ENCODE measurements around the gene SPOCK1.

SPOCK1 gene

DNA sequence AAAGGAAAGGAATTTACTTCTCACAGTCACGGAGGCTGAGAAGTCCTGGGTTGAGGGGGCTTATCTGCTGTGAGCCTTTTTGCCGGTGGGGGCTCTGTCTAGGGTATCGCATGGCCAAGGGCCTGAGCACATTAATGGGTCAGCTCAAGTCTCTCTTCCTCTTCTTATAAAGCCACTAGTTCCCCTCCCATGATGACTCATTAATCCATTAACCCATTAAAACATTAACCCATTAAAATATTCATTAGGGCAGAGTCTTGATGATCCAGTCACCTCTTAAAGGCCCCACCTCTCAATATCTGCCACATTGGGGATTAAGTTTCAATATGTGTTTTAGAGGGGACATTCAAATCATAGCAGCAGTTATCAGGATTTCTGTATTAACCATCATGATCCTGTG lies 406.3 kb downstream of the SPOCK1 start:
- no peak for DNase-seq

DNA sequence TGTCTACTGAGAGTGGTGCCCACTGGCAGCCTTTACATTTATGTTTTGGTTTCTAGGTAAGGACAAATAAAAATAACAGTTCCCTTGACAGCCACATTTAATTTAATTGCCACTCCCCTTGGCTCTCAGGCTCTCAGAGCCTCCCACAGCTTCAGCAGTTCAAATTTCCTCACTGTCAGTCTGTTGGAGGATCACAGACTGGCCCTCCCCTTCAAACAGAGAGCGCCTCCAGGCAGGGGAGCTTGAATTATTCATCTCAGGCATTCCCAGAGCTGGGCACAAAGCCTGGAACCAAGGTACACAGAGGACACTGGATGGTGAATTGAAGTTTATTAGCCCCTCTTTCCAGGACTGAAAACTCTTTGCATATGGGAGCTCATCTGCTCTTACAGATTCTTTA lies 407.7 kb downstream of the SPOCK1 start:
- no peak for DNase-seq

DNA sequence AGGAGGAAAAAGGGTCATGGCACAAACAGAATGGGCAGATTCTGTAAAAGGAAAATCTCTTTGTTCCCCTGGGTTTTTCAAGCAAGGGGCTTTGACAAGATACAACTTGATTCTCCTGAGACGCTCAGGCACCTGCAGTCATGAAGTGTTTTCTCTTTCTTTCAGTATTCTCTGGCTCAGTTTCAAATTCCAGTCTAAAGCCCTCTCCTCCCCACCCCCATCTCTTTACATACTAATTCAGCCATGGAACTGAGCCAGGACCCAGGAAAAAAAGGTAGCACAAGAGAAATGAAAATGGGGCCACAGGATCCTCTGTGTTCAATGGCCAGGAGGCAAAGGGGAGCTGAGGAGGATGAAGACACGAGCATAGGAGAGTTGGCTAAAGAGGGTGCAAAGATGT lies 408.4 kb downstream of the SPOCK1 start:
- DNase-seq, result peak; percentile 11

DNA sequence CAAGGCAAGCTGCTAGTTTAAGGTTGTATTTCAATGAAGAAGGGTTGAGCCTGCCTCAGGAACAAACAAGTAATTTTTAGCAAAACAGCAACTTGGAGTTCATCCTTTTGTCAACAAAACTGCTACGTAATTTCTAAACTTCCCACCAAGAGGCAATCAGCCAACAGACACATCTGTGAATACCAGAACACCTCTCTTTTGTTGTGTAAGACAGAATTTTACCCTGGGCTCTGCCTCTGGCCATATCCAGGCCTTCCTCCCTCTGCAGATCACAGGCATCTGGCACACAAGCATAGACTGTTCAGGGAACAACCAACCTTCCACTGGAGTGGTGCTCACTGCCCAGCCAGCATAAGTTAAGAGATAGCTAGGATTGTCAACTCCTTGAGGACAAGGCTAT lies 409.0 kb downstream of the SPOCK1 start:
- no peak for DNase-seq

DNA sequence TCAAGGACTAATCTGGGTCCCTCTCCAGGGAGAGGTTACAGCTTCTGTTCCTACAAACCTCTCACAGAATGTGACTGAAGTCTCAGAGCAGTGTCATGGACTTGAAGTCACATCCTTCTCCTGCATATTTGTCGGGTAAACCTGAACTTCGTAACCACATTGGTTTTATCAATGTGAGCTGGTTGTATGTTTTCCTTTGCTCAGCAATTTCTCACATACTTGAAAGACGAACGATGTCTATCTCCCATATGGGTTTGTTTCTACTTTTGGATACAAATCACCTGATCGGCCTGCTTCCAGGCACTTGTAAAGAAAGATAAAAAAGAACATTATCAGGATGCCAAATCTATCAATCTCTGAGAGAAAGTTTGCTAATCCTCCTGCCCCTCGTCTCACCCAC lies 411.0 kb downstream of the SPOCK1 start:
- no peak for DNase-seq

DNA sequence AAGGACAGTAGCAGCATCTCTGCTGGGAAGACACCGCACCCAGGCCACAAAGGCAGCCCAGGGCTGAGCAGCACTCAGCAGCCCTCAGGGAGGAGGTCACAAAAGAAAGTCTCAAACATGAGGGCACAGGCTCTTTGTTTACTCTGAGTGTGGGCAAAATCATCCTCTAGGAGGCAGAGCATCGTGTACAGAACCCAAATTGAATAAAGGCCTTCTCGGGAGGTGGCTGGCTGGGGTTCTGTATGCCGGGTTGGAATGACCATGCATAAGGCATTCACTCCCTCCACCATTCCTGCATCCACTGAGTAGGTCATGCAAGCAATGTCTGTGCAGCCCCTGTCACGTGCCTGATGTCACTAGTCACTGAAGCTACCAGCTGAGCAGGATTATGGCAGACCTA lies 412.8 kb downstream of the SPOCK1 start:
- no peak for DNase-seq

DNA sequence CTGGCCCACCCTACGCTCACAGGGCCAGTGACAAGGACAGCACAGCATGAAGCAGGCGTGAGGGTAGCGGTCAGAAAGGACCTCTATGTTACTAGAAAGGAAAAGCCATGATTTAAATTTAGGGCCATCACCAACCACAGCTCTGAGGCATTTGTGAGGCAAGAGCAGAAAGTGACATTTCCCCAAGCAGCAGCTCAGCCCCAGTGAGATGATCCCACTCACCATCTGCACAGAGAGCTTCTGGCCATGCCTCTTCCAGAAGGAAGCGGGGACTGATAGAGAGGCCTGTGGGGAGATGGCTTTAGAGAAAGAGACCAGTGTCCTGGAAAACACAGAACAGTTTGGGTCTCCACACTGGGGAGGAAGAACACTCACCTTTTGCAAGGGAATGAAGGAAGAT lies 413.9 kb downstream of the SPOCK1 start:
- DNase-seq, result no peak

DNA sequence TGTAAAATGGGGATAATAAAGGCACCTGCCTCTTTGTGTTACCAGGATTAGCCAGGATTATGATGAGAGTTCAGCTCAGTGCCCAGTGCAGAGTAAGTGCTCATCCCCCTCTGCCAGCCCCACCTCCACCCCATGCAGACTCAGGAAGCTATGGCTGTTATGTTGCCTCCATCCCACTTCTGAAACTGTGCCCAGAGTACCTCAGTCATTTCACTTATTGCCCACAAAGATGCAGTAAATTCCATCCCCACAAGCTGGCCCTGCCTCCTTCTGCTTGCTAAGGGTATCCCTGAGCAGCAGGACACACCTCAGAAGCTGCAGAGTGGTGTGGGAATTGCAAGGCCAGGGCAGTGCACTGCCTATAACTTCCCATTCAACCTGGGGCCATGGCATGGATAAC lies 415.1 kb downstream of the SPOCK1 start:
- no peak for DNase-seq

DNA sequence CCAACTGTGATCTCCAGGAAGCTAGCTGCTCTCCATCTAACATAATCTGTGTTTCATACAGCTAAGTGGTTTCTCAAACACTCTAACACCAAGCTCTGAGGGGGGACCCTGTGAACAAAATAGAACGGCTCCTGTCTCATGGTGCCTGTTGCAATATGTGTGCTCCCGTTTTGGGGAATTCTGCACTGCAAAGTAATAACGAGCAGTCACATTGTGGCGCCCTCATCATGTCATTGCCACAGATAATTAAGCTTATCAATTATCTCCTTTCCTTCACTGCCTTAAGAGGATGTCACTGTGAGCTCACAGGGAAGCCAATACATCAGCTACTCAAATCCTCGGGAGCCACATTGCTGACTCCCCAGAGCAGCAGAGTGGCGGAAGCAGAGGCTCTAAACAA lies 416.2 kb downstream of the SPOCK1 start:
- DNase-seq, result no peak

DNA sequence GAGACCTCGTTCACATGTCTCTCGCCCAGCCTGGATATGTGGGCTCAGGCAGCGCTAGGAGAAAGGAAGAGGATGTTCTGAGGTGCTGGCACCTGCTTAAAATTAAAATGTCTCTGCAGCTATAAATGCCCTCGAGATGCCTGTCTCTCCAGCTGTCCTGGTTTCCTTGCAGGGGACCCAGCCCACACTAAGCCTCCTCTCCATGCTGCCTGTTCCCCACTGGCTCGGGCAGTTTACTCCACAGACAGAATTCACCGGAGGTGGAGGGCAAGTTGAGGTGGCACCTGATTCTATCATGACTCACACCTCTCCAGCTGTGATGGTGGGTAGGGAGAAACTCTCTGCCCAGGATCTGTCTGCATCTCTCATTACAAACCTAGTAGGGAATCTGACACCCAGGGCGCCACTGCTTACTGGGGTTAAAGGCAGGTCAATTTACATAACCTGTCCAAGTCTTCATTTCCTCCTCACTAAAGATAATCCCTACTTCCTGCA lies 420.9 kb downstream of the SPOCK1 start:
- DNase-seq, result peak; percentile 81

DNA sequence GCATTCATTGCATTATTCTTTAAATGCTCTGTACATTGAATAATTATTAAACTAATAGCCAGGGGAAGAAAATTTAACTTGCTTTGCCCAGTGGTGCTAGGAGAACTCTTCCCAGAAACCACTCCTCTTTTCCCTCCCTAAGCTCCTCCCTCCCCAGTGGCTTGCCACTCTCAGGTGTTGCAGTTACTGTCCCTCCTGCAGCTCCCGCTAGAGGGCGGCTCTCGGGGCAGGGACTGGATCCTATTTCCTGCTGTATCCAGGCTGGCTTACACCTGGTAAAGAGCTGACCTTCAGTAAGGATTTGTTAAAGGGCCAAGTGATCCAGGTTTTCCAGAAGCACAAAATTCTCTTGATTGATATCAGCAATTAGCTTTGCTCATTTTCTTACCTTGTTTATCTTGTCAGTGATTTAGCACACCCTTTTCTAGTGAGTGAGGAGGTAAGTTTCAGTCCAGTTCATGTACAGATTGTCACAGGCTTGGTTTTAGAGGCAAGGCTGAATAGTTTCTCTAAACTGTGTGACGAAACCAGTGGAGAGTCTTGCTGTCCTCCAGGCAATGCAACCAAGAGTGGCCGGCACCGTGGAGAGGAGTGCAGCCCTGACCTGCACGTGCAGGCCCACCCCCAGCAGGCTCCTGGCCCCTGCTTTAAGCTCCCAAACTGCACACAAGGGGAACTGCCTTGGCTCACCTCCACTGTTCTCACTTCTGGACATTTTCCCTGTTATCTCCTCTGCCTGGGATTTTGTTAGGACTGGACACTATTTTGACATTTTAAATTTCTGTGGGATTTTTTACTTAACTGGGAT lies 423.8 kb downstream of the SPOCK1 start:
- peak; percentile 91 for DNase-seq

DNA sequence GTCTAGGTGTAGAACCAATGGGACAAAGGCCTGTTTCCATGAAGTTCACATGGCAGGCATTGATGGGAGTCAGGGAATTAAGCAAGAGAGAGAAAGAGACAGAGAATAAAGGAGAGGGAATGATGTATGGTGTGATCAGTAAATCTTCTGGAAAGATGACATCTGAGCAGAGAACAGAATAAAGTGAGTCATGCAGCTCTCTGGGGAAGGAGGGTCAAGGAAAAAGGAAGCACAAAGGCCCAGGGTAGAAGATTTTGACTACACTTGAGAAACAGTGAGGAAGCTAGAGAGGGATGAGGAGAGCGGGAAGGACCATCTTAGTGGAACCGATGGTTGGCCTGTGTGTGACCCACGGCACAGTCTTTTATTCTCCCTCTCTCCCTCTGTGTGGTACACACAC lies 425.9 kb downstream of the SPOCK1 start:
- DNase-seq, result no peak

DNA sequence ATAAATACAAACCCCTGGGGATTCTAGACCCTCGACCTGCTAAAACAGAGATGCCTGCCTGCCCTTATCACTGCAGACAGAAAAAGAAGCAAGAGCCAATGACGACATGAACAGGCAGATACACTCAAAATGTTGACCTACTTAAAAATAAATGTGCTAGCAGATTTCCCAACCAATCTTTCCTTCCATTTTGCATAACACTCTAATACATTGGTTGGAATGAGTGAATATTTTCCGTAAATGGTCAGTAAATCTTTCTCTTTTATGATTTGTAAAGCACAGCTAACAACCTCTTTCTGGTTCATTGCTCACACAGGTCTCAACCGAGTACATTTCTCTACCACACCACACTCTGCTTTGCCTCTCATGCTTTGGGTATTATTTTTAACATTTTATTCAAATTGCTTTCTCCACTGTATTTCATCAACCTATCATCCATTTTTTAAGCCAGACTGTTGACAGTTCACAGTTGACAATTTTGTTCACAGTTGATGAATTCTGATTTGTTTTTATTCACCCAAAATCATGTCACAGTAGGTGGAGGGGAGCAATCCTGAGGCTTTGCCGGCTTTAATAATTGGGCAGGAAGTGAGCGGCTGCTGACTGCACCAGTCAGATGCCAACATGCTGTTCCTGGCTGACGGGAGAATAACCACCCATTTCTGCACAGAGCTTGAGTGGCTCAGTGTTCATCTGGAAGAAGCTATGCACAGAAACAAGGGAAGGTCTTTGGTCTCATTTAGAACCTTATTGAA lies 426.6 kb downstream of the SPOCK1 start:
- DNase-seq, result no peak

DNA sequence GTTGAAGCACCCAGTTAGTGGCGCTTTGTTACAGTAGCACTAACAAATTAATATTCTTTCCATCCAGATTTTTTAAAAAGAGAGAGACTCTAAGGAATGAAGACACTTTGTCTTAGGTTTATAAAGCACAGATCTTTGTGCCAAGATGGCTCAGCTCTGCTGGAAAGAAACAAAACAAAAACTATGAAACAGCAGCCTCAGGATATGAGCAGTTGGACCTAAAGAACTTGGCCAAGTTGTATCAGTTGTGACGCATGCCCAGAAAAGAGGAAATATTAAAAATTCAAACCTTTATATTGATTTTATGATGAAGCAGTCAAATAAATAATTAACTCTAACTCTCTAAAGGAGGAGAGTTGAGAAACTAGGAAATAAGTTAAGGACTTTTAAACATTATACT lies 427.2 kb downstream of the SPOCK1 start:
- no peak for DNase-seq

DNA sequence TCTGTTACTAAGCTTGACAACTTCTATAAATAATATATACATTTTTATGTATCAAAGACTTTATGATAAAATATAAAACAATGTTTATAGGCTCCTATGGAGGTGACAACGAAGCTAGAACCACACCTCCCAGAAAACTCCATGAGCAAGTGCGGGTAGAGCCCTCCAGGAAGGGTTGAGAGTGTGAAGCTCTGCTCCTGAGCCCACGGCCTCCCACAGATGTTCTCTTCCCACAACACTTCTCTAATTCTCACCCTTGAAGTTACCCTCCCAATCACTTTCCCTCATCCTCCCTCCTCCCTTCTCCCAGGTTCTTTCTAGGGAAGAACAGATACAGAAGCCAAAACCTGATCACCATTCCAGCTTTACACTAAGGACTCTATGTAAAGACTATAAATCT lies 427.6 kb downstream of the SPOCK1 start:
- DNase-seq, result no peak

DNA sequence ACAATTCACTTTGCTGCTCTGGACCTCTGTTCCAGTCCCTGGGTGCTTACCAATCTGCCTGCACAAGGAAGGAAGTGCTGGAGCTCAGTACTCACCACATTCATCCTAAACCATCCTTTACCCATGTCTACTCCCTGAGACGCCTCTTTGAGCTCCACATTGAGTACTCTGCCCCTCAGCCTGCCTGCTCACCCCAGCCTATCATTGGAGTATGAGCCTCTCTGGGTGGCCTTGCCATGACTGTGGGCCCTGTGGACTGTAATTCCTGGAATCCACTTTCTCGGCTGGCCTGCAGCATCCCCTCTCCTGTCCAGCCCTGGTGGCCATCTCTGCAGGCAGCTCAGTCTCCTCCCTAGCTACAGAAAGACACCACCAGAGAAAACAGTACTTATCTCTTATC lies 428.6 kb downstream of the SPOCK1 start:
- DNase-seq, result no peak

DNA sequence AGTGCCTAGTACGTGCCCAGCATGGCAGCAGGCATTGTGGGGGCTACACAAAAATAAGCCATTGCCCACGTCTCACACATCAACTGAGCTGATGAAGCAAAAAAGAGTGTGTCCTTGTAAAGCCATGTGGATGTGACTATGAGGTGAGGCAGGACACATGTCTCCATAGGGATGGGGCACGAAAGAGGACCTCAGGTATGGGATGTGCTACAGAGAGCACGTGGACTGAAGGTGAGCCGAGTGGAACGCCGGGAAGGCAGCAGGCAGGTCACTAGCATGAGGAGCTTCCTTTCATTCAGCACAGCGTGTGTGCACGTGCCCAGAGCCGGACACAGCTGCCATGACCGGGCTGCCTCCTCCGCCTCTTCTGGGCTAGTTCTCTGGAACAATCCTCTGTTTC lies 429.8 kb downstream of the SPOCK1 start:
- no peak for DNase-seq

DNA sequence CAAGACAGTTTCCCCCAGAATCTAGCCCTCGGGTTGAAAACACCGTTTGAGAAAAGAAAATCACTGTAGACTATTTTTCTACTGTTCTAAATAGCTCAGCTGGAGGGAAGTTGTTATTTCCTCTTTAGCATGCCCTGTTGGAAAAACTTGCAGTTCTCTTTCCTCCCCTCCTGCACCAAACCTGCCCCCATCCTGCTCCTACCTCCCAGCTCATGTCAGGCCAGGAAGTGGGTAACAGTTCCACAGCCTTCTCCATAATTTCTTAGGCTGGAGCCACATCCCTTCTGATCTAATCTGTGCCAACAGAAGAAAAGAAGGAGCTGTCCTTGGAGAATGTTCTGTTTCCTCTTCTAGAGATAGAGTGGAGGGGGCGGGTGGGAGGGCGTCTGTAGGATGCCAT lies 437.7 kb downstream of the SPOCK1 start:
- no peak for DNase-seq

DNA sequence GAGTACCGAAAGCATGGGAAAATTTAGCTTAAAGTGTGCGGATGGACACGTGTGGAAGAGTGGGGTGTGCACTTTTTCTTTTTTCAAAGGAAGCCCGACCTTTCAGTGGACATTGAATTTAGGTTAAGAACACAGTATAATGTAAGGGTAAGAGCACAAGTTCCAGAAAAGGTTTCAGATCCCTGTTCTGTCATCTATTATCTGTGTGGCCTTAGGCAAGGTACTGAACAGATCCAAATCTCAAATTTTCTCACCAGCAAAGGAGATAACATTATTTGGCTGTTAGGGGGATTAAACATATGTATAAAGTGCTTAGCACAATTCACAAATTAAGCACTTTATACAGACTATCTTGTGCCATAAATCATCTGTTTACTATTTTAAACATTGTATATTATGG lies 441.0 kb downstream of the SPOCK1 start:
- DNase-seq, result no peak

DNA sequence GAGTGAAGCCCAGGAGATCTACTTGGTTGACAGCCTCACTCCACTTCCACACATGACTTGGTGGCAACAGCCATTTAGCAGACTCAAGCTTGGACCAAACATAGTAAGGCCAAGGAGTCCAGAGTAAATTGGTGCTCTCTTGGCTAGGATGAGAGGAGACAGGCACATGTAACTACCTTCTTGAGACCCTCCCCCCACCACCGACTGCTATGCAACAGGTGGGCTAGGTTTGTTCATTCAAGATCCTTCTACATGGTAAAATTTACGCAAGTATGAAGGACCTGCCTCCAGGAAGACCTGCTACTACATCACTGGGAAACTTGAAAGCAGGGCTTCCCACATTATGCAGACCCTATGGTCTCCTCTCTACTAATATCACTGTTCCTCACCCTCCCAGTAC lies 442.4 kb downstream of the SPOCK1 start:
- no peak for DNase-seq

DNA sequence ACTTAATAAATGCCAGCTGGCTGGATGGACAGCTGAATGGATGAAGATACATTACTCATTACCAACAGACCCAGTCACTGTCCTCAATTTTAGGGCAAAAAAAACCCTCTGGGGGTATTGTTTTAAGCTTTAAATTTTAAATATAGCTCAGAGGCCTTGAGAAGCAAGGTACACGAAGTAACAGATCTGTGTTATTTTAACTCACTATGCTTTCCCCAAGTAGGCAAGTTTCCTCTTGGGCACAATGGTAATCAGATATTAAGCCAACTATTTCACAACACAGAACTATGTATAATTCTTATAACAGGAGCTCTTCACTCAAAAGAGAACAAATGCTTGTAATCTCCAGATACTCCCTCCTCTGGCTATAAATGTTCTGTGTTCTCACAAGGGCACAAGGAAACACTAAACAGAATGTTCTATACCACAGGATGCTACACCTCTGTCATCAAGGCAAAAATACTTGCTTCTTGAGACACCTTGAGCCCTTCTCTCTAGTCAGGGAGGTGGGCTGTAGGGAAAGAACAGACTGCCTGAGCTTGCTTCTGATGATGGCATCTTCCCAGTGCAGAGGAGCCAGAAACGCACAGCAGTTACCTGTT lies 443.8 kb downstream of the SPOCK1 start:
- DNase-seq, result no peak

DNA sequence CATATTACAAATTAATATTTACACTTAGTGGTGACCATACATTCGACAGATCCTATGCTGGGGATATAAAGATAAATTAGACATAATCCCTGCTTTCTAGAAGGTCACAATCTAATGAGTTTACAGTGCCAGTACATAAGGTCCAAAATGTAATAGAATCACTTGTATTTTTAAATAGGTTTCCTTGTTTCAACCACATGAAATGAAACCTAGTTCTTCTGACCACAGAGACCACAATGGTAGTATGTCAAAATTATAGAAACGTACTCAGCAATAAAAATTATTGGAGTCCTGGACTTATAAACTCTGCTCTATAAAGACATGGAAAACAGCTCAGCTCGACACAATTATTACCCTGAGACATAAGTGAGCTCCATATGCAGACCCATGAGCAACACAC lies 444.3 kb downstream of the SPOCK1 start:
- DNase-seq, result no peak

DNA sequence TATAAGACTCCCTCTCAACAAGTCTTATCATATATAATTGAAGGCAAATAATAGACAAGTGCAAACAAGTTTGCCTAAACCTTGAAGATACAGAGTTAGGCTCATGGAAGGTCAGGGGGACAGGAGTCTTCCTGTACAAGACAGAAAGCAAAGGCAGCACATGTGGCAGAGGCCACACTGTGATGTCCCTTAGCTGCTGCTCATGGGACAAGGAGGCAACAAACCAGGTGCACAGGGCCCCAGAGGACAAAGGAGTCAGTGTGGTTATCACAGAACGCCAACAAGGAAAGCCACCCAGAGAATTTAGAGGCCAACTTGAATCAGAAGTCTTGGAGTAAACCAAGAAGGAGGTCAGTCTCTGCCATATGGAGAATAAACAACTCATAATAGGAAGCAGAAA lies 444.8 kb downstream of the SPOCK1 start:
- no peak for DNase-seq

DNA sequence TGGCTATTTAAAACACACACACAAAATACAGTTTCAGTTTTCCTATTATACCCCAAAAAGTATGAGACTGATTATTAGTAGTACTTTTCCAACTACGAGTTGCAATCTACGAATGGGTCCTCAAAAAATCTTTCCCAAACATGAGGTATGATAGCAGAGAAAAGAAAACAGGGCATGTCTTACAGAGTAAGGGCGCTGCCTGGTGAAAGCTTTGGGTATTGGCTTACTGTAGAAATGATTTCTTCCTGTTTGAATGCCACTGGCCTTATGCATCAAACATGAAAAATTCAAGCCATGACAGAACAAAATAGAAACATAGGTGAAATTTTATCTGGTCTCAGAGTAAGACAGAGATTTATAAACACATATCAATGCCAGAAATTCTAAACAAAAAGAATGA lies 448.0 kb downstream of the SPOCK1 start:
- DNase-seq, result peak; percentile 68
